ENCODE results near the gene ABCA2. TPM values are rescaled to one million over a fixed set of nuclear protein-coding genes. Genes with fewer than 3 reads are reported as not detected.

Gene ABCA2
- total RNA-seq, 1 donor from 2014 or later: 28.2 TPM

DNA sequence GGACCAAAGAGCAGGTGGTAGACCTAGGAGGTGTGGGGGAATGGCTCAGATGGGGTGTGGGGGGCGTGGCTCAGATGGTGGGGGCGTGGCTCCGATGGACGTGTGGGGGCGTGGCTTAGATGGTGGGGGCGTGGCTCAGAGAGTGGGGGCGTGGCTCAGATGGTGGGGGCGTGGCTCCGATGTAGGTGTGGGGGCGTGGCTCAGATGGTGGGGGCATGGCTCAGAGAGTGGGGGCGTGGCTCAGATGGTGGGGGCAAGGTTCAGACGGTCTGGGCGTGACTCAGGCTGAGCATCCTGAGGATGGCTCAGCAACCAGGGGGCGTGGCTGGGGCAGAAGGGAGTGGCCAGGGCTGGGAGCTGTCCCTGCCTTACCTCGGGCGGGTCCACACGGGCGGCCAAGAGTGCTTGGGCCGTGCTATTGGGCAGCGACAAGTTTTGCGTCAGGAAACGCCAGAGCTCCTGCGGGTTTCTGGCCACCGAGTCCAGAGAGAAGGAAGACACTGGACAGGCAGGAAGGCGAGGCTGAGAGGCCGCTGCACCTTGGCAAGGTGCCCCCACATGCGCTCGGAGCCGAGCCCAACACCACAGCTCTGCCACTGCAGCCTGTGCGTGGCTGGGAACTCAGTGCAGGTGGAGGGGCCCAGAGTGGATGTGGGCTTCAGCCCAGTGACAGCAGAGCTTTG is 5.9 kb downstream of the ABCA2 start:
- no peak for ATAC-seq
- no peak for DNase-seq (ENCODE audit: missing footprints)
- intact Hi-C loops (cut with DNase I): no loop called here

DNA sequence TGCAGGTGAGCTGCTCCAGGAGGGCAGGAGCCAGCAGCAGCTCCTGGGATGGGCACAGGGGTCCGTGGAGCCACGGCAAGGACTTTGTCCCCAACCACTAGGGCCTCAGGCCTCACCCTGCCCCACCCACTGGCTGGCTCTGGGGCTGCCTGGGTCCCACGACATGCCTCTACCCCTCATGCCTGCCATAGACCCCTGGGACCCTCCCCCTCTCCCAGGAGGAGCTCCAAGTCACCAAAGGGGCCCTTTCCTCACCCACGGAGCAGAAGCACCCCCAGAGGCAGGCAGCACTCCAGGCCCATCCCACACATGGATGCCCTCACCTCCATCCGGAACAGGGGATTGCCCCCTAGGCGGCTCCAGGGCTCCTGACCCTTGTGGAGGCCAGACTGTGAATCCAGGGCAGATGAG is 6.5 kb downstream of the ABCA2 start:
- ATAC-seq (no peak), DNase-seq (ENCODE audit: missing footprints) (no peak)
- intact Hi-C loops (cut with DNase I): no loop called here

GRCh38 chr9:137020771-137021567 is 7.1 kb downstream of the ABCA2 start:
- intact Hi-C loops (cut with DNase I): no loop called here
- ATAC-seq: no peak

DNA sequence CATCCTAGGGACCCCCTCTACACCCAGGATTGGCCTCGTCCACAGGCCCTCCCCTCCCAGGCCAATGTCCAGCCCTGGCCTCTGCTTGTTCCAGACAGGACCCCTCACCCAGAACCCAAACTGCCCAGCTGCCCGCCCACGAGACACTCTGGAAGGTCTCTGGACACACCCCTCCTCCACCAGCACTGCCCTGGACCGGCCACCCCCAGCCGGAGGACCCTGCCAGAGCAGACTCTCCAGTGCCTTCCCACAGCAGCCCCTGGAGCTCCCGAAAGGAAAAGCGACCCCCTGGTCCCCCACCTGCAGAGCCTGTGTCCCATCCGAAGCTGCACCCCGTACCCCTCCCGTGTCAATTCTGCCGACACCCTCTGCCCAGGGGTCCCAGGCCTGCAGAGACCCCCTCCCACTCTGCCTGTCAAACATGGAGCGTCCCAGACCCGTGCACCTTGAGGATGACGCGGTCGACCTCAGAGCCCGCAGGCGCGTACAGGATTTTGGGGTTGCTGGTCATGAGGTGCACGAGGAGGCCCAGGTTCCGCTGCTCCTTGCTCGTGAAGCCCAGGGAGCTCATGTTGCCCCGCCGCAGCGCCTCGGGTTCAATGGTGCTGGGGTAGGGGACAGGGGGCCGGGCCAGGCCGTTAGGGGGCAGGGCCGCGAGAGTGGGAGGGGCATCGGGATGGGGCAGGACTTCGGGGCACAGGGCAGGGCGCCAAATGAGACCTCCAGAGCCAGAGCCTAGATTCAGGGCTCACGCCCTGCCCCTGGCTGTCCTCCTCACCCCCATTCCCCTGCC is 8.0 kb downstream of the ABCA2 start:
- ATAC-seq (no peak), DNase-seq (ENCODE audit: missing footprints) (no peak)
- intact Hi-C loops (cut with DNase I): no loop called here

More at GRCh38 chr9:137020771-137021567, 7.1 kb downstream of the ABCA2 start:
- no peak for DNase-seq (ENCODE audit: missing footprints)

DNA sequence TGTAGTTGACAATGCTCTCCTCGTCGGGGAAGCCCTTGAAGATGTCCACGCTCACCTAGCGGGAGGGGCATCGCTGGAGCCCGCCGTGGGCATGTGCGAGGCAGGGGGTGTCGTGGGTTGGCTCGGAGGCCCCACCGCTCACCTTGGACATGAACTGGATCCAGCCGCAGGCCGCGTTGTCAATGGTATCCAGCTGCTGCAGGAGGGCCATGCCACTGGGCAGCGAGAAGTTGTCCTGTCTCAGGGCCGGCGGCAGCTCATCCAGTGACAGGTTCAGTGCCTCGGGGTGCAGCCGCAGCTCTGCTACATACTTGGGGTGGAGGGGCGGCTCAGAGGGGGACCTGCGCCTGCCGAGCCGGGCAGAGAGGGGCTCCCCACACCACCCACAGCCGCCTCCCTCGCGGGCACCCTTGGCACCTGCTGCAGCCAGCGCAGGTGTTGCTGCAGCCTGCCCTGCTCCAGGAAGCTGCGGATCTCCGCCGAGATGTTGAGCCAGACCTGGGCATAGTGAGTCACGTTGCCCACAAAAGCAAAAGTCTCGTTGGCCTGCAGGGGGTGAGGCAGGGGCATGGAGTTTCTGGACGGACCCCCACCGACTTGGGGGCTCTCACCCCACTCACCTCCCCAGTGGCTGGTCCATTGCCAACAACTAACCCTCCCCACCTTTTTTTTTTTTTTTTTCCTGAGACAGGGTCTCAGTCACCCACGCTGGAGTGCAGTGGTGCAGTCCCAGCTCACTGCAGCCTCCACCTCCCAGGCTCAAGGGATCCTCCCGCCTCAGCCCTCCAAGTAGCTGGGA is 9.1 kb downstream of the ABCA2 start:
- no peak for ATAC-seq
- intact Hi-C loops (cut with DNase I): no loop called here

DNA sequence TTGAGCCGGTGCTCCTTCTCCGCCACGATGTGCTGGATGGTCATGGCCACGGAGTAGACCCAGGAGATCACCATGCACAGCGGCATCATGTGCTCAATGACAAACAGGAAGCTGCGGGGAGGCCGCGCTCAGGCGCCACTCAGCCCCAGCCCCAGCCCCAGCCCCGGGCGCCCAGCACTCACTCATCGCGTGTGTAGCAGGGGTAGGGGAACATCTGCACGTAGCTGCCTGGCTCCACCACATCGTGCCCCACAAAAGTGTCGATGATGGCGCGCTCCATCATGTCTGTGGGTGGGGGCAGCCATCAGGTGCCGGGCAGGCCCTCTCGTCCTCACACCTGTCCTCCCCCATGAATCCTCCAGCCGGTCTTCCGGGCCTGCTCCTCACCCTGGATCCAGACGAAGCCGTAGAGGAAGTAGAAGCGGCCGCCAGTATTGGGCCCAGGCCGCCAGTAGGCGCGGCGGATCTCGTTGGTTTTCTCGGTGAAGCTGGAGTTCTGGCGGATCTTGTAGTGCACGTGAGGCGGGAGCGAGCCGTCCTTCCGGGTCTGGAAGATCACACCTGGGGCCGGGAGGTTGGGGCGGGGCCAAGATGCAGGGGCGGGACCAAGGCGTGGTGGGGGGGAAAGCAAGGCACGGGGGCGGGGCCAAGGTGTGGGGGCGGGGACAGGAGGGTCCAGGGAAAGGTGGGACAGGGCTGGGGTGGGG is 10.1 kb downstream of the ABCA2 start:
- ATAC-seq (no peak), DNase-seq (ENCODE audit: missing footprints) (no peak)
- intact Hi-C loops (cut with DNase I): no loop called here

More for the DNA sequence above, 9.1 kb downstream of the ABCA2 start:
- no peak for DNase-seq (ENCODE audit: missing footprints)

DNA sequence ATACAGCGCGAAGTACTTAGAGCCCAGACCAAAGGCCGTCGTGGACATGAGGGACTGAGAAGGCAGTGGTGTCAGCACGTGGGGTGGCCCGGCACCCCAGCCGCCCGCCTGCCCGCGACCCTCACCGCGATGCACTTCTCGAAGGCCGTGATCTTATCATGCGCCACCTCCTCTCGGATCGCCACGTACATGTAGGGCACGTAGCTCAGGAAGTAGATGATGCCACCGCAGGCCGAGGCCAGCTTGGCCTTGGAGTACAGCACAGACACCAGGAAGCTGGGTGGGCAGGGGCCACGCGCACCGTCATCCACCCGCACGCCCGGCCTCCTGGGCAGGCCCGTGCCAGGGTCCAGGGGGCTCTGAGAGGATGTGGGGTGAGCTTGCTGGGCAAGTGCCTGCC is 11.0 kb downstream of the ABCA2 start:
- ATAC-seq (no peak), DNase-seq (ENCODE audit: missing footprints) (no peak)
- intact Hi-C loops (cut with DNase I): no loop called here

- intact Hi-C loops (cut with DNase I): no loop called here
- ATAC-seq: no peak
- no peak for DNase-seq (ENCODE audit: missing footprints)
Measured at GRCh38 chr9:137016436-137016835, 11.6 kb downstream of the ABCA2 start.

DNA sequence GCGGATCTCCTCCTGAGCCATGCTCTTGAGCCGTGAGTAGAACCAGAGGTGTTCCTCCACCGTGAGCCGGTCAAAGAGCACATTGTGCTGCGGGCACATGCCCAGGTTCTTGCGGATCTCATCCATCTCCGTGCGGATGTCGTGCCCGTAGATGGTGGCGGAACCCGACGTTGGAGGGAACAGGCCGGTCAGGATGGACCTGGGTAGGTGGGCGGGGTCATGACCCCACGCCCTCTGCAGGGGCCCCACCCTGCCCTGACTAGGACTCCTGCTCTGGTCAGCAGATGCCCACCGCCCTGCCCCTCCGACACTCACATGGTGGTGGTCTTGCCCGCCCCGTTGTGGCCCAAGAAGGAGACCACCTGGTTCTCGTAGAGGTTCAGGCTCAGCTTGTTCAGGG is 12.1 kb downstream of the ABCA2 start:
- intact Hi-C loops (cut with DNase I): no loop called here
- no peak for DNase-seq (ENCODE audit: missing footprints)
- ATAC-seq: no peak

- intact Hi-C loops (cut with DNase I): no loop called here
Measured at GRCh38 chr9:137015540-137015930, 12.5 kb downstream of the ABCA2 start.

GRCh38 chr9:137014776-137015539 is 13.1 kb downstream of the ABCA2 start:
- intact Hi-C loops (cut with DNase I): no loop called here
- ATAC-seq (no peak), DNase-seq (ENCODE audit: missing footprints) (no peak)

More at GRCh38 chr9:137015540-137015930, 12.5 kb downstream of the ABCA2 start:
- DNase-seq (ENCODE audit: missing footprints) (no peak), ATAC-seq (no peak)

DNA sequence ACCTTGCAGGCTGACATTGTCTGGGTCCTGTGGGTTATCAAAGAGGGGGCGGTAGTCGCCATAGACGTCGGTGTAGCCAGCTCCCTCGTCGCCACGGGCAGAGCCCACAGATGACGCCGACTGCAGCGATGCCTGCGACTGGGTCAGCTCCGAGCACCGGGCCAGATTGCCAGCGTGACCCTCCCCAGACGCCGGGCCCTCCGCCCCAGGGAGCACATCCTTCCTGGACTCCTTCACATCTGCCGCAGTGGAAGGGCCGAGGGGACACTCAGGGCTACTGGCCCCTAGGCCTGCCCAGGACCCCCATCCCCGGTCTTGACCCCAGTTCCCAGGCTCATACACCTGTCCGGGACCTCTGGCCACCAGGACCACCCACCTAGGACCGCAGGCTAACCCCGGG is 13.9 kb downstream of the ABCA2 start:
- DNase-seq (ENCODE audit: missing footprints) (no peak), ATAC-seq (no peak)
- intact Hi-C loops (cut with DNase I): no loop called here

DNA sequence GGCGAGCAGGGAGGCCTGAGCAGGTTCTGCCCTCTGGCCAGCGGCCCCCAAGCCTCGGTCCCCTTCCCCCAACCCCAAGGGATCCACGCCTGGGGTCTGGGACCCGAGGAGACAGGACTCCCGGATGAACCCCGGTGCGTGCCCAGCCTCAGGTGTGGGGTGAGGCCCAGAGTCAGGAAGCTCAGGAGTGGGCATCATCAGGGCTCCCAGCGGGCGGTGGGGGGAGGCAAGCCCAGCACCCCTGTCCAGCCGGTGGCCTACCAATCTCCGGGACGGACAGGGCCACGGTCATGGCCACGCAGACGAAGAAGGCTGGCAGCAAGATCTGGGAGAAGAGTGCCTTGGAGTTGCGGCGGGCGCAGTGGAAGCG is 14.5 kb downstream of the ABCA2 start:
- ATAC-seq: no peak
- intact Hi-C loops (cut with DNase I): no loop called here
- no peak for DNase-seq (ENCODE audit: missing footprints)

DNA sequence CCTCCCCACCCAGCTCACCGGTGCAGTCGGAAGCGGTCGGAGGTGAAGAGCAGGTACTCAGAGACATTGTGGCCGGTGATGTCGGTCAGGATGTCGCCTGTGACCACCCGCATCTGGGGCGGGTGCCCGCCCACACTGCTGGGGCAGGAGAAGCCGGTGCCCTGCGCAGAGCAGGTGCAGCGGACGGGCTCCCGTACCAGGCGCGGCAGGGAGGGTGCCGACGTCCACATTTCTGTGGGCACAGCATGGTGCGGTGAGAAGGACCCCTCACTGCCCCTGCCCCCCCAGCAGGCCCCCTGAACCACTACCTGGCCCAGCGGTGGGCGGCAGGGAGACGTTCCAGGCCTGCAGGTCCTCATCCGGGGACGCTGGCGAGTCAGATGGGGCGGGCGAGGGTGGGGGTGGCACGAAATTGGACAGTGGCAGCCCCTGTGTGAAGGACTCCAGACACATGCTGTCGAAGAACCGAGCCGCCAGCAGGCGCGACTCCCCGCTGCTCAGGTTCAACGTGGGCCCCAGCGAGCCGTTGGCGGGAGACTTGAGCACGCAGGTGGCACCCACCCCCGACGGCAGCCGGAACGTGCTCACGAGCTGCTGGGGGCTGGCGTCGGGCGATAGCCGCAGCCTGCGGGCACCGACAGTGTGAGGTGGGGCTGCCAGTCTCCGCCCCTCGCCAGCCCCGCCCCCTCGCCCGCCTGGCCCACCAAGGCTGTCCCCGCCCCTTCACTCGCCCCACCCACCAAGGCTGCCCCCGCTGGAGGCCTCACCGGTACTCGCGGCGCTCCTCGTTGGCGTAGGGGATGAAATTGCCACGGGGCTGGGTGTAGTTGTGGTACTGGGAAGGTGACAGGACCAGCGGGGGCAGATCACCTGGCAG is 15.1 kb downstream of the ABCA2 start:
- DNase-seq (ENCODE audit: missing footprints) (no peak), ATAC-seq (no peak)
- intact Hi-C loops (cut with DNase I): no loop called here

GRCh38 chr9:137011907-137012675 is 15.9 kb downstream of the ABCA2 start:
- DNase-seq (ENCODE audit: missing footprints) (no peak), ATAC-seq (no peak)
- intact Hi-C loops (cut with DNase I): no loop called here

- ATAC-seq (no peak), DNase-seq (ENCODE audit: missing footprints) (no peak)
- intact Hi-C loops (cut with DNase I): no loop called here
Measured at GRCh38 chr9:137011156-137011555, 16.9 kb downstream of the ABCA2 start.
